H1 (cell line): ENCODE measurements around the gene GFY. TPM values are rescaled to one million over a fixed set of nuclear protein-coding genes. Genes with fewer than 3 reads are reported as not detected.

Source experiments
- CTCF ChIA-PET: fragments of 300-600 bp; sonication (Branson Sonifier 250); formaldehyde crosslinking; loops from one replicate; lab custom pipeline; 2021; ENCODE audit not compliant: partially characterized antibody; lab: Charles Lee
- POLR2A ChIA-PET: fragments of 300-600 bp; sonication (Branson Sonifier 250); formaldehyde crosslinking; loops from one replicate; lab custom pipeline; 2021; ENCODE audit warnings: inconsistent platforms; ENCODE audit not compliant: partially characterized antibody; lab: Charles Lee
- DNase-seq, 2 experiments: peaks; one replicate each; pipeline versions ENCODE4 v3.0.0 to v3.0.0-alpha.2; 2010 to 2022; ENCODE audit warnings: low spot score in 2 of 2, low read depth in 1 of 2, mixed read lengths in 1 of 2
- FAIRE-seq: peaks from 2 replicates; lab custom pipeline; 2011; peaks lifted over from hg19 to GRCh38; lab: Jason Lieb, UNC
- H2AFZ ChIP-seq: 2 replicates; pipeline ENCODE4 v1.8.1; 2012; ENCODE audit warnings: low read length, inconsistent platforms
- H2AK5ac ChIP-seq: 2 replicates; pipeline ENCODE4 v1.6.1; 2013; ENCODE audit warnings: low read depth, low read length
- H2BK120ac ChIP-seq: replicated peaks from 2 replicates; pipeline ENCODE3; 2013; ENCODE audit warnings: low read depth, low read length, inconsistent platforms
- H2BK12ac ChIP-seq: 2 replicates; pipeline ENCODE4 v1.6.1; 2013; ENCODE audit warnings: low read depth, low read length
- H2BK15ac ChIP-seq: 2 replicates; pipeline ENCODE4 v1.6.1; 2013; ENCODE audit warnings: low read length
- H2BK20ac ChIP-seq: 2 replicates; pipeline ENCODE4 v1.6.1; 2013; ENCODE audit warnings: low read length
- H2BK5ac ChIP-seq: 2 replicates; pipeline ENCODE4 v1.6.1; 2013; ENCODE audit warnings: low read depth, low read length
- H3K14ac ChIP-seq: 2 replicates; pipeline ENCODE4 v1.6.1; 2013; ENCODE audit warnings: inconsistent platforms; ENCODE audit not compliant: insufficient read length
- H3K18ac ChIP-seq: 2 replicates; pipeline ENCODE4 v1.6.1; 2013; ENCODE audit warnings: low read length; ENCODE audit errors: extremely low read depth
- H3K23ac ChIP-seq: 2 replicates; pipeline ENCODE4 v1.6.1; 2013; ENCODE audit warnings: inconsistent platforms; ENCODE audit not compliant: insufficient read length
- H3K23me2 ChIP-seq: 2 replicates; pipeline ENCODE4 v1.6.1; 2013; ENCODE audit warnings: low read depth, low read length
- H3K27ac ChIP-seq: 2 replicates; pipeline ENCODE4 v1.6.1; 2011; ENCODE audit warnings: low read depth, low read length, inconsistent platforms
- H3K27me3 ChIP-seq, 4 experiments: replicated peaks in 1 of 4; 1 replicate in 1 of 4; 2 replicates in 3 of 4; pipeline versions ENCODE4 v1.6.1 to v1.8.1; 2011 to 2013; ENCODE audit warnings: low read length in 3 of 4, mild to moderate bottlenecking in 3 of 4, inconsistent platforms in 2 of 4, mixed read lengths in 2 of 4, moderate library complexity in 1 of 4; ENCODE audit not compliant: control insufficient read depth in 3 of 4, insufficient read depth in 3 of 4; ENCODE audit errors: extremely low read depth in 1 of 4
- H3K36me3 ChIP-seq, 4 experiments: 2 replicates each; pipeline versions ENCODE4 v1.6.1 to v1.8.1; 2011 to 2013; ENCODE audit warnings: mild to moderate bottlenecking in 4 of 4, low read length in 3 of 4, moderate library complexity in 2 of 4, control low read depth in 1 of 4, inconsistent platforms in 1 of 4; ENCODE audit not compliant: insufficient read depth in 4 of 4, control insufficient read depth in 2 of 4
- H3K4ac ChIP-seq: replicated peaks from 2 replicates; pipeline ENCODE3; 2013; ENCODE audit warnings: low read length, low read depth, mixed read lengths, inconsistent platforms; ENCODE audit not compliant: insufficient read length
- H3K4me1 ChIP-seq, 4 experiments: replicated peaks in 1 of 4; 1 replicate in 1 of 4; 2 replicates in 3 of 4; pipeline versions ENCODE4 v1.6.1 to v1.8.1; 2011 to 2013; ENCODE audit warnings: low read length in 3 of 4, inconsistent platforms in 2 of 4, mixed read lengths in 1 of 4; ENCODE audit not compliant: insufficient read depth in 4 of 4, control insufficient read depth in 3 of 4
- H3K4me2 ChIP-seq, 2 experiments: 2 replicates each; pipeline versions ENCODE4 v1.6.1 to v1.8.1; 2011 to 2013; ENCODE audit warnings: low read depth in 2 of 2, low read length in 2 of 2, control low read depth in 1 of 2, inconsistent platforms in 1 of 2, mild to moderate bottlenecking in 1 of 2; ENCODE audit not compliant: insufficient read depth in 1 of 2
- H3K4me3 ChIP-seq, 4 experiments: fragments of 200-600, 300-600 bp in 1 of 4; sonication (generic), shearing (Covaris generic), sonication (Bioruptor Twin) in 1 of 4; 2 replicates each; pipeline versions ENCODE4 v1.5.1 to v1.8.1; 2011 to 2016; ENCODE audit warnings: low read length in 4 of 4, low read depth in 3 of 4, control low read depth in 2 of 4, inconsistent platforms in 2 of 4, mild to moderate bottlenecking in 2 of 4, mixed read lengths in 1 of 4, moderate library complexity in 1 of 4; ENCODE audit not compliant: insufficient read depth in 2 of 4; ENCODE audit errors: extremely low read depth in 1 of 4
- H3K56ac ChIP-seq: replicated peaks from 2 replicates; pipeline ENCODE3; 2013; ENCODE audit warnings: low read depth, mild to moderate bottlenecking, mixed read lengths, low read length, inconsistent platforms; ENCODE audit not compliant: insufficient read length
- H3K79me1 ChIP-seq: 2 replicates; pipeline ENCODE4 v1.6.1; 2013; ENCODE audit warnings: low read depth, low read length, control low read depth
- H3K79me2 ChIP-seq, 2 experiments: 2 replicates each; pipeline versions ENCODE4 v1.6.1 to v1.8.1; 2012 to 2013; ENCODE audit warnings: low read length in 2 of 2, mild to moderate bottlenecking in 2 of 2, inconsistent platforms in 1 of 2; ENCODE audit not compliant: insufficient read depth in 2 of 2, control insufficient read depth in 1 of 2
- H3K9ac ChIP-seq, 4 experiments: replicated peaks in 1 of 4; 1 replicate in 1 of 4; 2 replicates in 3 of 4; pipeline versions ENCODE4 v1.6.1 to v1.8.1; 2011 to 2013; ENCODE audit warnings: low read depth in 3 of 4, low read length in 3 of 4, control low read depth in 2 of 4, mild to moderate bottlenecking in 2 of 4, moderate library complexity in 2 of 4, inconsistent platforms in 1 of 4; ENCODE audit errors: extremely low read depth in 1 of 4
- H3K9me3 ChIP-seq, 2 experiments: 2 replicates each; pipeline versions ENCODE4 v1.6.1 to v1.8.1; 2012 to 2013; ENCODE audit warnings: mild to moderate bottlenecking in 2 of 2, moderate library complexity in 2 of 2, control low read depth in 1 of 2, inconsistent platforms in 1 of 2, low read depth in 1 of 2, low read length in 1 of 2, mixed read lengths in 1 of 2; ENCODE audit not compliant: insufficient read depth in 2 of 2
- H4K20me1 ChIP-seq, 2 experiments: replicated peaks in 1 of 2; 2 replicates each; pipeline versions ENCODE3 to v1.8.1; 2011 to 2013; ENCODE audit warnings: inconsistent platforms in 2 of 2, low read length in 2 of 2, mild to moderate bottlenecking in 1 of 2; ENCODE audit not compliant: insufficient read depth in 2 of 2, control insufficient read depth in 1 of 2
- H4K5ac ChIP-seq: 2 replicates; pipeline ENCODE4 v1.6.1; 2013; ENCODE audit warnings: low read length, low read depth, mixed read lengths, inconsistent platforms; ENCODE audit not compliant: insufficient read length
- H4K8ac ChIP-seq: 2 replicates; pipeline ENCODE4 v1.8.0; 2013; ENCODE audit warnings: mild to moderate bottlenecking, moderate library complexity, low read length, inconsistent platforms; ENCODE audit not compliant: insufficient read depth; ENCODE audit errors: extremely low read depth
- H4K91ac ChIP-seq: replicated peaks from 2 replicates; pipeline ENCODE3; 2013; ENCODE audit warnings: low read length, mixed read lengths, inconsistent platforms; ENCODE audit not compliant: insufficient read length
- ATF2 ChIP-seq: IDR thresholded peaks from 2 replicates; pipeline ENCODE4 v1.6.1; 2012; ENCODE audit warnings: low read length, inconsistent platforms
- CBX8 ChIP-seq: fragments of 300-800, 300-1000 bp; sonication (generic); IDR thresholded peaks from 2 replicates; pipeline ENCODE4 v1.7.1; 2016; ENCODE audit warnings: low read depth, low read length, borderline replicate concordance
- CREB1 ChIP-seq: IDR thresholded peaks from 2 replicates; pipeline ENCODE4 v1.6.1; 2012; ENCODE audit warnings: inconsistent platforms
- CTBP2 ChIP-seq: IDR thresholded peaks from 2 replicates; pipeline ENCODE4 v1.7.0; 2011; ENCODE audit warnings: borderline replicate concordance, mild to moderate bottlenecking, moderate library complexity, mixed read lengths, low read length; ENCODE audit not compliant: insufficient read depth, insufficient read length
- GTF2F1 ChIP-seq: IDR thresholded peaks from 2 replicates; pipeline ENCODE4 v1.6.1; 2012; ENCODE audit warnings: low read depth, low read length, improper control_type of control experiment, borderline replicate concordance
- MAFK ChIP-seq: IDR thresholded peaks from 2 replicates; pipeline ENCODE4 v1.6.1; 2012; ENCODE audit warnings: low read depth, mild to moderate bottlenecking, improper control_type of control experiment, low read length
- NANOG ChIP-seq: IDR thresholded peaks from 2 replicates; pipeline ENCODE4 v1.6.1; 2011; ENCODE audit warnings: low read length, low read depth, mild to moderate bottlenecking, inconsistent platforms; ENCODE audit not compliant: insufficient read depth, poor library complexity, severe bottlenecking
- RFX5 ChIP-seq: IDR thresholded peaks from 2 replicates; pipeline ENCODE4 v1.6.1; 2011; ENCODE audit warnings: low read depth, low read length, improper control_type of control experiment, borderline replicate concordance
- SAP30 ChIP-seq: fragments of 300-600 bp; sonication (generic); IDR thresholded peaks from 2 replicates; pipeline ENCODE4 v1.7.1; 2012; ENCODE audit warnings: low read length, moderate library complexity, mild to moderate bottlenecking, inconsistent platforms; ENCODE audit not compliant: insufficient read depth, insufficient replicate concordance
- TCF12 ChIP-seq: IDR thresholded peaks from 2 replicates; pipeline ENCODE4 v1.6.1; 2011; ENCODE audit warnings: low read depth, mild to moderate bottlenecking, low read length
- WGBS, 2 experiments: shearing (Covaris generic) in 1 of 2; methylation state at CpG; one replicate each; pipeline versions ENCODE4 v1.1.6 to v1.1.7; 2013 to 2015; ENCODE audit warnings: low lambda C conversion rate in 2 of 2, mixed read lengths in 2 of 2, inconsistent platforms in 1 of 2, low coverage in 1 of 2, missing lambda C conversion rate in 1 of 2; ENCODE audit not compliant: insufficient replicate concordance in 2 of 2, insufficient coverage in 1 of 2, insufficient read length in 1 of 2; ENCODE audit errors: extremely low coverage in 1 of 2, missing lambda C conversion rate in 1 of 2; 5-methylcytosine and 5-hydroxymethylcytosine counted together
- polyA plus RNA-seq, 7 experiments: library from polyadenylated mRNA; depleted of rRNA in 3 of 7; stranded (reverse) in 5 of 7; unstranded in 2 of 7; fragments of >200 nt in 5 of 7; fragments of 200-250 nt in 2 of 7; gene quantifications; 1 replicate in 5 of 7; 2 replicates in 1 of 7; 4 replicates in 1 of 7; pipeline versions ENCODE4 v1.2.1 to v1.2.3, GENCODE V29; 2011 to 2013; ENCODE audit warnings: missing spikeins in 2 of 7, mixed read lengths in 2 of 7
- total RNA-seq: library from RNA; stranded (reverse); fragmentation: NEBNext Ultra II Directional; extraction: Animal tissue kit (Norgen Biotek cat#: 25700); gene quantifications from 2 replicates; pipeline ENCODE4 v1.2.1, GENCODE V29; 2021
- TF ChIP-seq, protein P1 (sequence below): IDR thresholded peaks from 2 replicates; pipeline ENCODE4 v1.6.1; 2012; ENCODE audit warnings: inconsistent platforms

The GFY gene
- total and polyA plus RNA-seq, 2 of the 8 experiments (the other 6 are each of a cell fraction or from before 2014, with no cell fraction given), result 0.68 to 0.93 TPM

- Histone ChIP-seq H3K4me1 (no peaks in the 10 kb centered on the region), H3K27me3 (no peaks in the 10 kb centered on the region), H2BK5ac (no peak overlapping the region), H4K8ac (no peak overlapping the region), H3K9me3 (peaks cover 0 to 7% of the 10 kb centered on the region in 2 experiments; a peak in 3 of 4 replicates), H4K20me1 (no peaks in the 10 kb centered on the region), H3K27ac (no peak overlapping the region), H3K4ac (no peak overlapping the region), H3K4me3 (no peak overlapping the region), H2BK120ac (no peak overlapping the region), H3K56ac (no peak overlapping the region), H3K18ac (no peak overlapping the region), H3K23me2 (no peaks in the 10 kb centered on the region), H3K79me2 (no peaks in the 10 kb centered on the region), H3K36me3 (no peaks in the 10 kb centered on the region), H2BK20ac (no peak overlapping the region), H3K23ac (no peak overlapping the region), H2AFZ (no peak overlapping the region), H4K5ac (no peak overlapping the region), H2AK5ac (no peak overlapping the region), H3K9ac (no peak overlapping the region), H3K79me1 (no peaks in the 10 kb centered on the region), H2BK12ac (no peak overlapping the region), H3K4me2 (no peak overlapping the region), H2BK15ac (no peak overlapping the region), H4K91ac (no peak overlapping the region), H3K14ac (no peak overlapping the region)
- WGBS, 2 experiments, result 91% methylated on average over 3 of the region's 3 CpGs; no CpG with 5 or more reads in 1 of the 2 experiments
- POLR2A ChIA-PET, result interaction anchor here (1.5 to 2.7 kb wide), 2 partner anchors 19 to 71 kb away, joined by 3 to 9 read pairs; partner anchors contain the start of genes PIH1D1 and TEAD2
- CTCF ChIA-PET, result interaction anchor here (0.6 to 2.3 kb wide), 6 partner anchors 10 to 1024 kb away, joined by 3 to 4 read pairs (median 4); no protein-coding TSS in a partner anchor
- no peak for DNase-seq
- no peak for FAIRE-seq
- TF ChIP-seq SAP30 (no peak), CREB1 (no peak), NANOG (no peak), CBX8 (no peak), RFX5 (no peak), GTF2F1 (no peak), TCF12 (no peak), CTBP2 (no peak), MAFK (no peak), ATF2 (no peak)
- TF ChIP-seq, protein P1, sequence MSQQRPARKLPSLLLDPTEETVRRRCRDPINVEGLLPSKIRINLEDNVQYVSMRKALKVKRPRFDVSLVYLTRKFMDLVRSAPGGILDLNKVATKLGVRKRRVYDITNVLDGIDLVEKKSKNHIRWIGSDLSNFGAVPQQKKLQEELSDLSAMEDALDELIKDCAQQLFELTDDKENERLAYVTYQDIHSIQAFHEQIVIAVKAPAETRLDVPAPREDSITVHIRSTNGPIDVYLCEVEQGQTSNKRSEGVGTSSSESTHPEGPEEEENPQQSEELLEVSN, result no peak
These were observed 44.8 kb upstream of the GFY start for GRCh38 chr19:49380391-49380790.
